Measurements from ENCODE around the gene C6orf89.

- no peak for TF ChIP-seq POLR2AphosphoS5 (IDR thresholded peaks at IDR 0.05)
- TF ChIP-seq POLR2A (IDR thresholded peaks at IDR 0.05), result no peak
Measured at GRCh38 chr6:36871686-36872085, 14.1 kb upstream of the C6orf89 start.

Measured in suprapubic skin (tissue), 4 donors.